Adrenal gland (tissue), 12 donors: ENCODE results near the gene CDC23. TPM values are rescaled to one million over a fixed set of nuclear protein-coding genes. Genes with fewer than 3 reads are reported as not detected.
"Not testable (repeated sequence)": the region's sequence is repeated elsewhere in the genome, so short reads cannot be mapped to it uniquely, and the experiment has no call there.

Experiments used
- DNase-seq, 7 donors: peaks; one replicate each; pipeline ENCODE4 v3.0.0-alpha.2; 2019 to 2020
- H3K27ac ChIP-seq, 5 donors: fragments of 200-600 bp; sonication (generic) in 4 of 5; 1 replicate in 3 of 5; 2 replicates in 2 of 5; pipeline versions ENCODE4 v1.5.1 to v1.8.0; 2016 to 2020; ENCODE audit warnings: mild to moderate bottlenecking in 1 of 5
- H3K27me3 ChIP-seq: fragments of 200-600 bp; 2 replicates; pipeline ENCODE4 v1.8.0; 2021
- H3K36me3 ChIP-seq, 2 donors: fragments of 200-600 bp; replicated peaks in 1 of 2; 1 replicate in 1 of 2; 2 replicates in 1 of 2; pipeline versions ENCODE4 v1.5.1 to v1.8.0; 2018 to 2022
- H3K4me1 ChIP-seq, 2 donors: fragments of 200-600 bp; replicated peaks in 1 of 2; 1 replicate in 1 of 2; 2 replicates in 1 of 2; pipeline versions ENCODE4 v1.5.1 to v1.8.0; 2018 to 2021
- H3K4me3 ChIP-seq, 4 donors: fragments of 200-600 bp; sonication (generic) in 3 of 4; one replicate each; pipeline ENCODE4 v1.5.1; 2016 to 2018
- H3K9me3 ChIP-seq, 3 donors: fragments of 200-600 bp; sonication (generic) in 1 of 3; replicated peaks in 1 of 3; 1 replicate in 2 of 3; 2 replicates in 1 of 3; pipeline versions ENCODE4 v1.5.1 to v1.8.0; 2016 to 2021
- CTCF ChIP-seq, 6 experiments: fragments of 450-650 bp in 4 of 6; fragments of 200-600 bp in 2 of 6; sonication (generic) in 1 of 6; IDR thresholded peaks; 1 replicate in 5 of 6; 2 replicates in 1 of 6; pipeline versions ENCODE4 v1.5.1 to v1.8.0; 2016 to 2021; ENCODE audit warnings: antibody characterized with exemption in 6 of 6, mild to moderate bottlenecking in 2 of 6, moderate library complexity in 1 of 6
- POLR2A ChIP-seq, 2 donors: fragments of 450-650 bp; IDR thresholded peaks; one replicate each; pipeline ENCODE4 v1.6.1; 2017; ENCODE audit warnings: antibody characterized with exemption in 2 of 2, mild to moderate bottlenecking in 2 of 2, moderate library complexity in 1 of 2
- WGBS, 4 donors: extraction: QIAGEN DNeasy Blood & Tissue Kit in 2 of 4; methylation state at CpG; one replicate each; pipeline versions ENCODE4 v1.1.5 to v1.1.7; 2013 to 2017; 5-methylcytosine and 5-hydroxymethylcytosine counted together
- intact Hi-C, 2 donors: fragments of 100-400 bp; cut with DNase I; formaldehyde crosslinking; loops; one replicate each; pipeline versions ENCODE4 v1.14.1 to v1.15.0; 2022 to 2023
- polyA plus RNA-seq, 3 donors: library from polyadenylated mRNA; stranded (reverse); fragments of 200-250 nt in 2 of 3; fragments of 350-450 nt in 1 of 3; fragmentation: Illumina TruSeq in 1 of 3; extraction: RNeasy Lipid Tissue Mini Kit (QIAGEN cat#74804) in 1 of 3; gene quantifications; one replicate each; pipeline ENCODE4 v1.2.3, GENCODE V29; 2013 to 2014
- total RNA-seq, 9 donors: library from RNA; depleted of rRNA in 4 of 9; stranded (reverse); fragments of >200 nt in 4 of 9; fragments of 120-200 nt in 1 of 9; fragmentation: NEBNext Ultra II Directional in 1 of 9; extraction: Animal tissue kit (Norgen Biotek cat#: 25700) in 1 of 9; gene quantifications; one replicate each; pipeline versions ENCODE4 v1.1.0 to v1.2.4, GENCODE V29; 2013 to 2023
- donor health status: healthy with polysubstance abuse.
- donor health status: Bipolar disorder and iron deficiency.
- donor health status: DM: yes; HTN: yes; CAD: no.
- donor health status: DM: no; HTN: no; CAD: no.
- donor health status: DM: no; HTN: no; CAD: no.
- donor health status: DM: yes; HTN: yes; CAD: no.

The CDC23 gene
- total and polyA plus RNA-seq, 12 donors = 7.6 to 57.6 (median 20.5) TPM

- no peaks in the 10 kb centered on the region for H3K9me3 ChIP-seq
- intact Hi-C loops = no loop called here
- peaks cover 0 to 94% of the 10 kb centered on the region in 2 donors for H3K36me3 ChIP-seq
- 94 to 97% (median 96%) methylated on average over 4 of the region's 4 CpGs for WGBS, 4 donors
- no peaks in the 10 kb centered on the region for H3K27me3 ChIP-seq
- no peak for DNase-seq
- no peak overlapping the region for H3K4me3 ChIP-seq
- TF ChIP-seq POLR2A (IDR thresholded peaks at IDR 0.05) (no peak), CTCF (IDR thresholded peaks at IDR 0.05) (no peak)
- H3K4me1 ChIP-seq = no peaks in the 10 kb centered on the region
- H3K27ac ChIP-seq = no peak overlapping the region
These were observed 52.4 kb downstream of the CDC23 start for GRCh38 chr5:138160706-138161105.

GRCh38 chr5:138159666-138160065, 53.5 kb downstream of the CDC23 start:
- Histone ChIP-seq H3K4me3 (no peak overlapping the region), H3K9me3 (no peaks in the 10 kb centered on the region), H3K4me1 (no peaks in the 10 kb centered on the region), H3K27ac (no peak overlapping the region), H3K36me3 (peaks cover 0 to 83% of the 10 kb centered on the region in 2 donors), H3K27me3 (no peaks in the 10 kb centered on the region)
- DNase-seq = no peak
- TF ChIP-seq CTCF (IDR thresholded peaks at IDR 0.05) (no peak), POLR2A (IDR thresholded peaks at IDR 0.05) (no peak)
- intact Hi-C loops = no loop called here
- WGBS, 4 donors = 88 to 91% (median 91%) methylated on average over 5 of the region's 5 CpGs

GRCh38 chr5:138157626-138158025, 55.5 kb downstream of the CDC23 start:
- Histone ChIP-seq H3K4me3 (no peak overlapping the region), H3K27ac (no peak overlapping the region), H3K27me3 (no peaks in the 10 kb centered on the region), H3K9me3 (no peaks in the 10 kb centered on the region), H3K4me1 (no peaks in the 10 kb centered on the region), H3K36me3 (peaks cover 0 to 63% of the 10 kb centered on the region in 2 donors)
- intact Hi-C loops = no loop called here
- DNase-seq = no peak
- TF ChIP-seq POLR2A (IDR thresholded peaks at IDR 0.05) = no peak
- 88 to 92% (median 89%) methylated on average over 1 of the region's 1 CpG for WGBS, 4 donors

GRCh38 chr5:138155977-138156376, 57.1 kb downstream of the CDC23 start:
- H3K36me3 ChIP-seq = peaks cover 0 to 46% of the 10 kb centered on the region in 2 donors
- H3K27me3 ChIP-seq, DNase-seq, H3K4me1 ChIP-seq, H3K4me3 ChIP-seq, H3K27ac ChIP-seq, intact Hi-C loops, H3K9me3 ChIP-seq: not testable (repeated sequence)
- 92 to 99% (median 97%) methylated on average over 9 of the region's 9 CpGs for WGBS, 4 donors

GRCh38 chr5:138149530-138149929, 63.6 kb downstream of the CDC23 start:
- no peak overlapping the region for H3K27ac ChIP-seq
- no peaks in the 10 kb centered on the region for H3K27me3 ChIP-seq
- H3K4me1 ChIP-seq = no peaks in the 10 kb centered on the region
- H3K4me3 ChIP-seq = no peak overlapping the region
- TF ChIP-seq CTCF (IDR thresholded peaks at IDR 0.05) = no peak
- TF ChIP-seq POLR2A (IDR thresholded peaks at IDR 0.05) = no peak
- no peaks in the 10 kb centered on the region for H3K36me3 ChIP-seq
- 51 to 59% (median 55%) methylated on average over 3 of the region's 3 CpGs for WGBS, 4 donors
- H3K9me3 ChIP-seq = no peaks in the 10 kb centered on the region
- DNase-seq = no peak
- intact Hi-C loops = no loop called here
